Psoas muscle (tissue), 8 donors: Measurements from ENCODE around the gene WNT7B. TPM values are rescaled to one million over a fixed set of nuclear protein-coding genes. Genes with fewer than 3 reads are reported as not detected.

Experiments
- ATAC-seq, 4 donors: fragments of 200-7000 bp; cut with Tn5 transposase; one replicate each; pipeline ENCODE4 v1.9.1; 2020; ENCODE audit warnings: moderate library complexity in 3 of 4, mild to moderate bottlenecking in 2 of 4
- DNase-seq, 2 donors: peaks; one replicate each; pipeline ENCODE4 v3.0.0-alpha.2; 2020
- H3K27ac ChIP-seq: fragments of 200-600 bp; one replicate; pipeline ENCODE4 v1.8.0; 2022
- H3K27me3 ChIP-seq, 3 donors: fragments of 200-600 bp in 1 of 3; one replicate each; pipeline versions ENCODE4 v1.6.1 to v1.8.0; 2013 to 2022; ENCODE audit warnings: low read length in 2 of 3, mild to moderate bottlenecking in 2 of 3, moderate library complexity in 1 of 3; ENCODE audit not compliant: insufficient read depth in 3 of 3
- H3K36me3 ChIP-seq, 2 donors: fragments of 200-600 bp in 1 of 2; one replicate each; pipeline versions ENCODE4 v1.6.1 to v1.8.0; 2013 to 2022; ENCODE audit warnings: low read depth in 1 of 2, mild to moderate bottlenecking in 1 of 2, moderate library complexity in 1 of 2; ENCODE audit not compliant: insufficient read depth in 1 of 2
- H3K4me1 ChIP-seq: fragments of 200-600 bp; one replicate; pipeline ENCODE4 v1.8.0; 2022
- H3K4me3 ChIP-seq: fragments of 200-600 bp; one replicate; pipeline ENCODE4 v1.8.0; 2022; ENCODE audit warnings: mild to moderate bottlenecking
- H3K9me3 ChIP-seq: fragments of 200-600 bp; one replicate; pipeline ENCODE4 v1.8.0; 2022
- CTCF ChIP-seq: fragments of 200-600 bp; IDR thresholded peaks from one replicate; pipeline ENCODE4 v1.8.0; 2022; ENCODE audit warnings: antibody characterized with exemption
- WGBS, 3 donors: extraction: QIAGEN DNeasy Blood & Tissue Kit; methylation state at CpG; one replicate each; pipeline versions ENCODE4 v1.1.6 to v1.1.7; 2013; 5-methylcytosine and 5-hydroxymethylcytosine counted together
- intact Hi-C, 2 donors: fragments of 100-400 bp; cut with DNase I; formaldehyde crosslinking; loops; one replicate each; pipeline versions ENCODE4 v1.11.0 to v1.14.2; 2022
- polyA plus RNA-seq, 3 donors: library from polyadenylated mRNA; stranded (reverse); fragments of 200-250 nt; gene quantifications; one replicate each; pipeline ENCODE4 v1.2.3, GENCODE V29; 2013
- total RNA-seq, 4 donors: library from RNA; stranded (reverse); fragmentation: NEBNext Ultra II Directional in 2 of 4; extraction: Animal tissue kit (Norgen Biotek cat#: 25700) in 2 of 4; gene quantifications; one replicate each; pipeline versions ENCODE4 v1.2.1 to v1.2.4, GENCODE V29; 2021 to 2023
- donor health status: healthy with polysubstance abuse.
- donor health status: DM: no; HTN: no; CAD: no; lungs with moderate emphysema.
- donor health status: Bipolar disorder and iron deficiency.
- donor health status: healthy.
- donor health status: DM: yes; HTN: yes; CAD: no.
- donor health status: DM: no; HTN: no; CAD: no.
- donor health status: DM: no; HTN: no; CAD: no.
- donor health status: DM: yes; HTN: yes; CAD: no.

WNT7B gene
- total and polyA plus RNA-seq, 7 donors: 0.05 TPM; not detected in 6

GRCh38 chr22:46017166-46017565 is 40.2 kb upstream of the WNT7B start:
- intact Hi-C loops: no loop called here
- H3K4me3 ChIP-seq: no peak overlapping the region
- H3K27ac ChIP-seq: no peak overlapping the region
- DNase-seq (no peak), ATAC-seq (no peak)
- H3K27me3 ChIP-seq: no peaks in the 10 kb centered on the region
- H3K9me3 ChIP-seq: no peaks in the 10 kb centered on the region
- no peak for TF ChIP-seq CTCF
- 88 to 93% (median 89%) methylated on average over 2 of the region's 2 CpGs for WGBS, 3 donors
- H3K36me3 ChIP-seq: no peaks in the 10 kb centered on the region
- peaks cover 17% of the 10 kb centered on the region for H3K4me1 ChIP-seq

GRCh38 chr22:46013460-46014416 is 36.8 kb upstream of the WNT7B start:
- TF ChIP-seq CTCF: peak; percentile 72
- peak overlapping the region; percentile 84 for H3K4me3 ChIP-seq
- no peaks in the 10 kb centered on the region for H3K27me3 ChIP-seq
- H3K9me3 ChIP-seq: peaks cover 7% of the 10 kb centered on the region
- peak overlapping the region; percentile 96 for H3K27ac ChIP-seq
- peak; percentile 95 to 97 (median 96) for ATAC-seq
- intact Hi-C loops: loop anchor here in 1 of 2 donors (5.0 kb wide), 1 partner anchor 299 kb away; no protein-coding TSS in a partner anchor
- H3K4me1 ChIP-seq: peaks cover 17% of the 10 kb centered on the region
- 1 to 2% (median 1%) methylated on average over 48 to 56 of the region's 56 CpGs for WGBS, 3 donors
- peak; percentile 96 to 98 for DNase-seq
- H3K36me3 ChIP-seq: no peaks in the 10 kb centered on the region

- H3K4me1 ChIP-seq: peaks cover 22% of the 10 kb centered on the region
- WGBS, 3 donors: 46 to 52% (median 50%) methylated on average over 11 of the region's 11 CpGs
- no peaks in the 10 kb centered on the region for H3K27me3 ChIP-seq
- DNase-seq (peak; percentile 30 to 64), ATAC-seq (peak in 2 of 4 donors; percentile 1)
- no peak for TF ChIP-seq CTCF
- peaks cover 7% of the 10 kb centered on the region for H3K9me3 ChIP-seq
- H3K36me3 ChIP-seq: no peaks in the 10 kb centered on the region
- H3K4me3 ChIP-seq: peak overlapping the region; percentile 84
- intact Hi-C loops: loop anchor here in 1 of 2 donors (5.0 kb wide), 1 partner anchor 299 kb away; no protein-coding TSS in a partner anchor
- peak overlapping the region; percentile 96 for H3K27ac ChIP-seq
Observed at GRCh38 chr22:46012881-46013281, 35.9 kb upstream of the WNT7B start.

GRCh38 chr22:46012182-46012880 is 35.4 kb upstream of the WNT7B start:
- no peak overlapping the region for H3K4me3 ChIP-seq
- H3K36me3 ChIP-seq: no peaks in the 10 kb centered on the region
- no peak for TF ChIP-seq CTCF
- DNase-seq (peak in 1 of 2 donors; percentile 16), ATAC-seq (no peak)
- peaks cover 28% of the 10 kb centered on the region for H3K4me1 ChIP-seq
- peak overlapping the region; percentile 96 for H3K27ac ChIP-seq
- no peaks in the 10 kb centered on the region for H3K27me3 ChIP-seq
- intact Hi-C loops: loop anchor here in 1 of 2 donors (5.0 kb wide), 1 partner anchor 300 kb away; no protein-coding TSS in a partner anchor
- WGBS, 3 donors: 74 to 87% (median 76%) methylated on average over 13 of the region's 13 CpGs
- H3K9me3 ChIP-seq: peaks cover 7% of the 10 kb centered on the region
